Type B pancreatic cell (in vitro differentiated cells): Measurements from ENCODE around the gene TIGD1. TPM values are rescaled to one million over a fixed set of nuclear protein-coding genes. Genes with fewer than 3 reads are reported as not detected.

ENCODE experiments used
- DNase-seq: peaks from one replicate; pipeline ENCODE4 v3.0.0; 2021; ENCODE audit warnings: mixed read lengths; ENCODE audit not compliant: unreplicated experiment; ENCODE audit errors: extremely low spot score
- H3K27ac Mint-ChIP-seq: 2 replicates; pipeline ENCODE4 v1.8.0; 2021; ENCODE audit warnings: mild to moderate bottlenecking, mixed read lengths
- H3K27me3 Mint-ChIP-seq: 2 replicates; pipeline ENCODE4 v1.8.0; 2021; ENCODE audit warnings: mixed read lengths
- H3K36me3 Mint-ChIP-seq: 2 replicates; pipeline ENCODE4 v1.8.0; 2021; ENCODE audit warnings: mixed read lengths
- H3K4me1 Mint-ChIP-seq: one replicate; pipeline ENCODE4 v1.8.0; 2021; ENCODE audit warnings: mixed read lengths; ENCODE audit not compliant: unreplicated experiment
- H3K4me3 Mint-ChIP-seq: 2 replicates; pipeline ENCODE4 v1.8.0; 2021; ENCODE audit warnings: mild to moderate bottlenecking, mixed read lengths
- H3K9me3 Mint-ChIP-seq: 2 replicates; pipeline ENCODE4 v1.8.0; 2021; ENCODE audit warnings: mixed read lengths
- CTCF ChIP-seq: fragments of 200-600 bp; sonication (generic); conservative IDR thresholded peaks from 2 replicates; pipeline ENCODE4 v1.5.0; 2021; ENCODE audit warnings: antibody characterized with exemption, mild to moderate bottlenecking
- total RNA-seq: library from RNA; stranded (reverse); gene quantifications from 2 replicates; pipeline ENCODE4 v1.2.1, GENCODE V29; 2021; ENCODE audit warnings: low replicate concordance

TIGD1 gene
- total RNA-seq, 1 donor from 2014 or later, result 10.8 TPM

GRCh38 chr2:232522623-232523401, 27.5 kb downstream of the TIGD1 start:
- no peaks in the 10 kb centered on the region for H3K36me3 Mint-ChIP-seq
- no peak for DNase-seq
- H3K27ac Mint-ChIP-seq, result no peak overlapping the region
- no peak overlapping the region for H3K4me3 Mint-ChIP-seq
- TF ChIP-seq CTCF, result no peak
- peaks cover 50% of the 10 kb centered on the region for H3K27me3 Mint-ChIP-seq
- no peaks in the 10 kb centered on the region for H3K9me3 Mint-ChIP-seq
- peaks cover 6% of the 10 kb centered on the region for H3K4me1 Mint-ChIP-seq

DNA sequence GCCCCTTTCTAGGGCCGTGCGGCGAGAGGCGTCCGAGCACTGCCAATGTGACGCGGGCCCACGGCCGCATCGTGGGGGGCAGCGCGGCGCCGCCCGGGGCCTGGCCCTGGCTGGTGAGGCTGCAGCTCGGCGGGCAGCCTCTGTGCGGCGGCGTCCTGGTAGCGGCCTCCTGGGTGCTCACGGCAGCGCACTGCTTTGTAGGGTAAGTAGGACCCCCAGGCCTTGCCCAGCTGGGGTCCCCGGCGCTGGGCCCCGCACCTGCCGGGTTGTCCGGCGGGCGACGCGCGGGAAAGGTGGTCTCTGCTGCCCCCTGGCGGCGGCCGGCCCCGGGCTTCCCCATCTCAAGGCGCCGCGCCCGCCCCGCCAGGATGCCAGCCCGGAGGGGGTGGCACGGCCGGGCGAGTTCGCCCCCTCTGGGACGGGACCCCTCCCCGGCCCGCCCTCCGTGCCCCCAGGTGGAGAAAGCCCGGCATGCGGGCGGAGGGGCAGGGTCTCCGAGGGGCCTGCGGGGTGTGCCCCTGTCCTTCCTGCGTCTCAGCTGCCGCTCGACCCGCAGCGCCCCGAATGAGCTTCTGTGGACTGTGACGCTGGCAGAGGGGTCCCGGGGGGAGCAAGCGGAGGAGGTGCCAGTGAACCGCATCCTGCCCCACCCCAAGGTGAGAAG, 28.3 kb downstream of the TIGD1 start:
- TF ChIP-seq CTCF, result peak; percentile 100
- Mint-ChIP-seq H3K36me3 (no peaks in the 10 kb centered on the region), H3K4me1 (peaks cover 8% of the 10 kb centered on the region), H3K27ac (no peak overlapping the region), H3K9me3 (no peaks in the 10 kb centered on the region), H3K4me3 (no peak overlapping the region), H3K27me3 (peaks cover 48% of the 10 kb centered on the region)
- DNase-seq, result no peak

- Mint-ChIP-seq H3K36me3 (no peaks in the 10 kb centered on the region), H3K4me1 (peaks cover 13% of the 10 kb centered on the region), H3K27me3 (peaks cover 48% of the 10 kb centered on the region), H3K27ac (no peak overlapping the region), H3K9me3 (no peaks in the 10 kb centered on the region), H3K4me3 (no peak overlapping the region)
- no peak for TF ChIP-seq CTCF
- no peak for DNase-seq
Measured at GRCh38 chr2:232521098-232521497, 29.3 kb downstream of the TIGD1 start.

- Mint-ChIP-seq H3K27me3 (peaks cover 52% of the 10 kb centered on the region), H3K9me3 (no peaks in the 10 kb centered on the region), H3K4me3 (no peak overlapping the region), H3K4me1 (peaks cover 13% of the 10 kb centered on the region), H3K36me3 (no peaks in the 10 kb centered on the region), H3K27ac (no peak overlapping the region)
- no peak for TF ChIP-seq CTCF
- no peak for DNase-seq
Measured at GRCh38 chr2:232520489-232520888, 29.9 kb downstream of the TIGD1 start.

GRCh38 chr2:232519581-232520438, 30.5 kb downstream of the TIGD1 start, which contains the start of gene PRSS56:
PRSS56 (plus strand) TSS chr2:232520388; CDS start chr2:232520599, 211 bp downstream.
- DNase-seq, result no peak
- Mint-ChIP-seq H3K4me1 (peaks cover 13% of the 10 kb centered on the region), H3K27ac (no peak within 1 kb of the TSS), H3K36me3 (no peaks in the 10 kb centered on the region), H3K9me3 (no peaks in the 10 kb centered on the region), H3K27me3 (peaks cover 55% of the 10 kb centered on the region), H3K4me3 (no peak within 1 kb of the TSS)
- no peak for TF ChIP-seq CTCF
